HEK293T (cell line): ENCODE results near the gene PLEKHG4.

Experiments
- BHLHE40 ChIP-seq: fragments of 450-650 bp; IDR thresholded peaks from 2 replicates; pipeline ENCODE4 v1.6.1; 2016; ENCODE audit warnings: mild to moderate bottlenecking, moderate library complexity, borderline replicate concordance
- CTBP1 ChIP-seq: fragments of 450-650 bp; IDR thresholded peaks from 2 replicates; pipeline ENCODE4 v1.6.1; 2016; ENCODE audit warnings: borderline replicate concordance
- ELF4 ChIP-seq: fragments of 450-650 bp; IDR thresholded peaks from 2 replicates; pipeline ENCODE4 v1.6.1; 2017; ENCODE audit warnings: antibody characterized with exemption
- FOXK2 ChIP-seq: fragments of 450-650 bp; IDR thresholded peaks from 2 replicates; pipeline ENCODE4 v1.6.1; 2016; ENCODE audit warnings: mild to moderate bottlenecking
- FOXM1 ChIP-seq: fragments of 450-650 bp; IDR thresholded peaks from 2 replicates; pipeline ENCODE4 v1.6.1; 2017; ENCODE audit warnings: mild to moderate bottlenecking, borderline replicate concordance
- HDGF ChIP-seq: fragments of 450-650 bp; IDR thresholded peaks from 2 replicates; pipeline ENCODE4 v1.6.1; 2017; ENCODE audit warnings: antibody characterized with exemption, borderline replicate concordance
- LEF1 ChIP-seq: fragments of 450-650 bp; IDR thresholded peaks from 2 replicates; pipeline ENCODE4 v1.6.1; 2017; ENCODE audit warnings: mild to moderate bottlenecking, borderline replicate concordance
- NFRKB ChIP-seq: fragments of 450-650 bp; IDR thresholded peaks from 2 replicates; pipeline ENCODE4 v1.6.1; 2016; ENCODE audit warnings: mild to moderate bottlenecking, moderate library complexity
- PKNOX1 ChIP-seq: fragments of 450-650 bp; IDR thresholded peaks from 2 replicates; pipeline ENCODE4 v1.6.1; 2016
- SP1 ChIP-seq: fragments of 450-650 bp; IDR thresholded peaks from 2 replicates; pipeline ENCODE4 v1.6.1; 2017
- TARDBP ChIP-seq: fragments of 450-650 bp; IDR thresholded peaks from 2 replicates; pipeline ENCODE4 v1.6.1; 2016

DNA sequence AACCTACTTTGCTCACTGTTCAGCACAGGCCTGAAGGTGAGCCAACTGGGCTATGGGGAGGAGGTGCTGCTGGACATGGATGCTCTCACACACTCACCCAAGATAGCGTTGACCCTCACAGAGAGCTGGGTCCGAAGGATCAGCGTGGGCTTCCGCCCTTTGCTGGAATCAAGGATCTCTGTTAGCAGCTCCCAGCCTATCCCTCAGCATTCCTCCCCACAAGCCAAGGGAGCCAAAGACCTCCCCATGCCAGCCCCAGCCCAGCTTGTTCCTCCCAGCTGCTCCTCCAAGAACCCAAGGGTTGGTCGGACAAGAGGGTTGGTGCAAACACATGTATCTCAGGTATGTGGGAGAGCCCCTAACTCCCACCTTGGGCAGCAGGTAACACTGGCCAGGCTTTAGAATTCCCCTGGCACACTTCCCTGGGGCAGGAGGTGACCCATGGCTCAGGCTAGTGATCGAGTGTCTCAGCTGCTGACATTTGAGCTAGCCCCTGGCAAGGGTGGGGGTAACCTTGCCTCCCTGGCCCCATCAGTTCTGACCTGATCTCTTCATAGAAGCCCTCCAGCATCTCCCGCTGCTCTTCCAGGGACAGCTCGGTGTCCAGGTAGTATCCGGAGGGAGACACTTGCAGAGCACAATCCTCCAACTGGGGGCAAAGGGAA is 40.4 kb upstream of the PLEKHG4 start:
- no peak for TF ChIP-seq TARDBP
- TF ChIP-seq ELF4: no peak
- no peak for TF ChIP-seq HDGF
- TF ChIP-seq SP1: no peak
- TF ChIP-seq LEF1: no peak
- TF ChIP-seq NFRKB: no peak
- TF ChIP-seq PKNOX1: no peak
- no peak for TF ChIP-seq FOXK2
- TF ChIP-seq FOXM1: no peak
- no peak for TF ChIP-seq BHLHE40
- TF ChIP-seq CTBP1: no peak
